ENCODE measurements around the gene HACD1.

DNA sequence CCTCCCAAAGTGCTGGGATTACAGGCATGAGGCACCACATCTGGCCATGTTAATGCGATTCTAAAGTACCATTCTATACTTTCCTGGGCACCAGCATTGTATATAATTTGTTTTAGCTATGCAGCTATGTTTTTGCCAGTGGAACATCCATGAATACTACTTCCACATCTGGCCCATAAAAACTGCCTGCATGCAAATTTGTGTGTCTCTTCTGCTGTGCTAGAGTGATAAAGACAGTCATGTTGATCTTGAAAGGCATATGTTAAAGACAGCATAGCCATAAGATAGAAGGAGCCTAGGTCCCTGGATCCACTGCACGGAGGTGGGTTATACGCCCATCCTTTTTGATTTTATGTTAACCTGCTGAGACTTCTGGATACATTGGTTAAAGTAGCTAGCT lies 52.3 kb downstream of the HACD1 start:
- TF ChIP-seq, protein P1, sequence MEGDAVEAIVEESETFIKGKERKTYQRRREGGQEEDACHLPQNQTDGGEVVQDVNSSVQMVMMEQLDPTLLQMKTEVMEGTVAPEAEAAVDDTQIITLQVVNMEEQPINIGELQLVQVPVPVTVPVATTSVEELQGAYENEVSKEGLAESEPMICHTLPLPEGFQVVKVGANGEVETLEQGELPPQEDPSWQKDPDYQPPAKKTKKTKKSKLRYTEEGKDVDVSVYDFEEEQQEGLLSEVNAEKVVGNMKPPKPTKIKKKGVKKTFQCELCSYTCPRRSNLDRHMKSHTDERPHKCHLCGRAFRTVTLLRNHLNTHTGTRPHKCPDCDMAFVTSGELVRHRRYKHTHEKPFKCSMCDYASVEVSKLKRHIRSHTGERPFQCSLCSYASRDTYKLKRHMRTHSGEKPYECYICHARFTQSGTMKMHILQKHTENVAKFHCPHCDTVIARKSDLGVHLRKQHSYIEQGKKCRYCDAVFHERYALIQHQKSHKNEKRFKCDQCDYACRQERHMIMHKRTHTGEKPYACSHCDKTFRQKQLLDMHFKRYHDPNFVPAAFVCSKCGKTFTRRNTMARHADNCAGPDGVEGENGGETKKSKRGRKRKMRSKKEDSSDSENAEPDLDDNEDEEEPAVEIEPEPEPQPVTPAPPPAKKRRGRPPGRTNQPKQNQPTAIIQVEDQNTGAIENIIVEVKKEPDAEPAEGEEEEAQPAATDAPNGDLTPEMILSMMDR (conservative IDR thresholded peaks at IDR 0.05): no peak
- no peak for TF ChIP-seq EZH2 (IDR thresholded peaks at IDR 0.05; ENCODE audit: low read depth)
